Left lung (tissue), 10 donors: ENCODE results near the gene AIP. TPM values are rescaled to one million over a fixed set of nuclear protein-coding genes. Genes with fewer than 3 reads are reported as not detected.

Experiments used
- ATAC-seq: fragments of 200-7000 bp; cut with Tn5 transposase; one replicate; pipeline ENCODE4 v1.9.1; 2020; ENCODE audit warnings: moderate library complexity
- DNase-seq, 4 donors: peaks; one replicate each; pipeline ENCODE4 v3.0.0-alpha.2; 2013 to 2020
- H3K27ac ChIP-seq, 2 donors: fragments of 200-600 bp; sonication (generic) in 1 of 2; one replicate each; pipeline versions ENCODE4 v1.5.0 to v1.8.0; 2020 to 2021
- H3K27me3 ChIP-seq, 2 donors: fragments of 200-600 bp; sonication (generic) in 1 of 2; one replicate each; pipeline versions ENCODE4 v1.5.0 to v1.8.0; 2020 to 2021
- H3K36me3 ChIP-seq, 2 donors: fragments of 200-600 bp; sonication (generic) in 1 of 2; one replicate each; pipeline versions ENCODE4 v1.5.0 to v1.8.0; 2020 to 2021
- H3K4me1 ChIP-seq, 2 donors: fragments of 200-600 bp; one replicate each; pipeline ENCODE4 v1.8.0; 2021
- H3K4me3 ChIP-seq, 2 donors: fragments of 200-600 bp; sonication (generic) in 1 of 2; one replicate each; pipeline versions ENCODE4 v1.5.0 to v1.8.0; 2020 to 2021; ENCODE audit warnings: mild to moderate bottlenecking in 1 of 2
- H3K9me3 ChIP-seq, 2 donors: fragments of 200-600 bp; sonication (generic) in 1 of 2; one replicate each; pipeline versions ENCODE4 v1.5.0 to v1.8.0; 2020 to 2021
- CTCF ChIP-seq, 2 donors: fragments of 200-600 bp; sonication (generic) in 1 of 2; IDR thresholded peaks; one replicate each; pipeline versions ENCODE4 v1.5.0 to v1.8.0; 2021; ENCODE audit warnings: antibody characterized with exemption in 2 of 2
- intact Hi-C, 2 donors: fragments of 100-400 bp; cut with DNase I; formaldehyde crosslinking; loops; one replicate each; pipeline versions ENCODE4 v1.11.2 to v1.14.2; 2022
- polyA plus RNA-seq, 6 donors: library from polyadenylated mRNA; unstranded; fragments of 120-200 nt; gene quantifications; one replicate each; pipeline ENCODE4 v1.2.1, GENCODE V29; 2013; ENCODE audit not compliant: insufficient read length in 6 of 6
- total RNA-seq, 2 donors: library from RNA; stranded (reverse); fragmentation: NEBNext Ultra II Directional; extraction: Animal tissue kit (Norgen Biotek cat#: 25700); gene quantifications; one replicate each; pipeline ENCODE4 v1.2.1, GENCODE V29; 2021
- donor health status: DM: no; HTN: yes; CAD: no.
- donor health status: DM: no; HTN: no; CAD: no.

Gene AIP
- total and polyA plus RNA-seq, 8 donors, result 55.7 to 68.2 (median 61.0) TPM

DNA sequence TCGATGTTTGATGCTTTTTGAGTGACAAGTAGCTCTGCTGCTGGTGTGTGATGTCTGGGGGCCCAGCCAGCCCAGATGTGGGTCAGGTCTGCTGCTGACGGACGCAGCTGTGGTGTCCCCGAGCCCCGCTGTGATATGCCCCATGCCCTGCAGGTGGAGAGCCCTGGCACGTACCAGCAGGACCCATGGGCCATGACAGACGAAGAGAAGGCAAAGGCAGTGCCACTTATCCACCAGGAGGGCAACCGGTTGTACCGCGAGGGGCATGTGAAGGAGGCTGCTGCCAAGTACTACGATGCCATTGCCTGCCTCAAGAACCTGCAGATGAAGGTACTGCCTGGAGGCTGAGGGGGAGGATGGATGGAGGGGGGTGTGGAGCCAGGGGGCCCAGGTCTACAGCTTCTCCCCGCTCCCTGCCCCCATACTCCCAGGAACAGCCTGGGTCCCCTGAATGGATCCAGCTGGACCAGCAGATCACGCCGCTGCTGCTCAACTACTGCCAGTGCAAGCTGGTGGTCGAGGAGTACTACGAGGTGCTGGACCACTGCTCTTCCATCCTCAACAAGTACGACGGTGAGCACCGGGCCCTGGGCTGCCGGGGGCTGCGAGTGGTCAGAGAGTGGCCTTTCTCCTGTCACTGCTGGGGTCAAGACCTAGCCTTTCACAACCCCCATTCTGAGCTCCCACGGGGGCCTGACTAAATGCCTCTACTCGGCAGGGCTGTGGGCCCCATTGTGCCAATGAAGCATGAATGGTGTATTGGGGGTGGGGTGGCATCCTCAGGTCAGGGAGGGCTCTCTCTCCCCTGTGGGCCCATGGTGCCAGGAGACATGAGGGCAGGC, 7.3 kb downstream of the AIP start:
- DNase-seq, result peak in 1 of 4 donors; percentile 61
- intact Hi-C loops, result no loop called here
- Histone ChIP-seq H3K36me3 (peaks cover 0 to 82% of the 10 kb centered on the region in 2 donors), H3K9me3 (no peaks in the 10 kb centered on the region), H3K27me3 (no peaks in the 10 kb centered on the region), H3K4me1 (peaks cover 2 to 19% of the 10 kb centered on the region in 2 donors), H3K4me3 (no peak overlapping the region), H3K27ac (no peak overlapping the region)
- TF ChIP-seq CTCF (IDR thresholded peaks at IDR 0.05), result no peak
- ATAC-seq, result no peak

- no peak for TF ChIP-seq CTCF (IDR thresholded peaks at IDR 0.05)
- intact Hi-C loops, result no loop called here
- Histone ChIP-seq H3K4me3 (no peak overlapping the region), H3K27ac (no peak overlapping the region), H3K27me3 (no peaks in the 10 kb centered on the region), H3K9me3 (no peaks in the 10 kb centered on the region), H3K36me3 (peaks cover 0 to 88% of the 10 kb centered on the region in 2 donors), H3K4me1 (peaks cover 0 to 13% of the 10 kb centered on the region in 2 donors)
- peak in 1 of 4 donors; percentile 72 for DNase-seq
- no peak for ATAC-seq
Measured at GRCh38 chr11:67490727-67491065, 7.9 kb downstream of the AIP start.

GRCh38 chr11:67491276-67492068, 8.6 kb downstream of the AIP start:
- no peaks in the 10 kb centered on the region for H3K9me3 ChIP-seq
- TF ChIP-seq CTCF (IDR thresholded peaks at IDR 0.05), result no peak
- intact Hi-C loops, result no loop called here
- no peak overlapping the region for H3K27ac ChIP-seq
- H3K27me3 ChIP-seq, result no peaks in the 10 kb centered on the region
- H3K4me1 ChIP-seq, result peaks cover 0 to 5% of the 10 kb centered on the region in 2 donors
- peaks cover 0 to 96% of the 10 kb centered on the region in 2 donors for H3K36me3 ChIP-seq
- ATAC-seq (no peak), DNase-seq (peak in 1 of 4 donors; percentile 64)
- no peak overlapping the region for H3K4me3 ChIP-seq

- H3K27me3 ChIP-seq, result no peaks in the 10 kb centered on the region
- intact Hi-C loops, result no loop called here
- peaks cover 0 to 97% of the 10 kb centered on the region in 2 donors for H3K36me3 ChIP-seq
- H3K4me3 ChIP-seq, result no peak overlapping the region
- no peak for TF ChIP-seq CTCF (IDR thresholded peaks at IDR 0.05)
- ATAC-seq (no peak), DNase-seq (peak in 1 of 4 donors; percentile 57)
- no peaks in the 10 kb centered on the region for H3K9me3 ChIP-seq
- H3K4me1 ChIP-seq, result no peaks in the 10 kb centered on the region
- H3K27ac ChIP-seq, result no peak overlapping the region
Measured at GRCh38 chr11:67492069-67492727, 9.4 kb downstream of the AIP start.
